Measurements from ENCODE around the gene ARHGAP42. TPM values are rescaled to one million over a fixed set of nuclear protein-coding genes. Genes with fewer than 3 reads are reported as not detected.

Gene ARHGAP42
- 35.5 and 39.1 TPM in 2 replicates for total RNA-seq (2021)
- long read RNA-seq, partial matches to known transcripts = 8 of 14 reads
- long read RNA-seq, other reads (novel, unspliced or antisense) = 5 of 14 reads

GRCh38 chr11:100687054-100687629, at the start of gene ARHGAP42:
Gene ARHGAP42 (plus strand): TSS chr11:100687288. CDS start chr11:100687679, 391 bp downstream.
- no CpG with 5 or more reads among the region's 80 CpGs for WGBS (ENCODE audit: extremely low coverage, insufficient read length, low lambda C conversion rate)
- no peaks in the 10 kb centered on the region for H3K27me3 Mint-ChIP-seq (ENCODE audit: low read depth)
- H3K23me2 ChIP-seq (ENCODE audit: insufficient read length, low read depth, low read length, poor library complexity, severe bottlenecking) = peaks cover 7% of the 10 kb centered on the region
- peaks cover 6% of the 10 kb centered on the region; the same call in 1 of the 2 replicates for H3K79me2 ChIP-seq (ENCODE audit: insufficient read depth, low read length)
- H2AFZ ChIP-seq (ENCODE audit: low read length) = peak within 1 kb of the TSS; percentile 61
- H4K91ac ChIP-seq (ENCODE audit: insufficient read length, low read depth, low read length) = peak within 1 kb of the TSS; percentile 93
- H2BK120ac ChIP-seq (ENCODE audit: low read depth, low read length, poor library complexity, severe bottlenecking) = no peak within 1 kb of the TSS
- H3K27ac ChIP-seq (ENCODE audit: insufficient read length, low read depth, low read length) = peak within 1 kb of the TSS; percentile 90
- DNase-seq = peak; percentile 91
- H2BK5ac ChIP-seq (ENCODE audit: insufficient read length, low read length) = peak within 1 kb of the TSS; percentile 69
- H3K14ac ChIP-seq (ENCODE audit: insufficient read depth, low read length) = peak within 1 kb of the TSS; percentile 87
- no peak for TF ChIP-seq CTCF (conservative IDR thresholded peaks at IDR 0.05)
- peak within 1 kb of the TSS; percentile 71; the same call in 1 of the 2 replicates for H3K4ac ChIP-seq (ENCODE audit: low read depth, low read length)
- H3K79me1 ChIP-seq (ENCODE audit: insufficient read depth, low read depth, low read length, poor library complexity, severe bottlenecking) = peaks cover 5% of the 10 kb centered on the region
- no peaks in the 10 kb centered on the region for H3K9me3 ChIP-seq (ENCODE audit: control insufficient read depth, low read depth, low read length)
- no peaks in the 10 kb centered on the region; a peak in 2 of 5 replicates for H3K9me3 Mint-ChIP-seq
- no peak within 1 kb of the TSS for H2BK20ac ChIP-seq (ENCODE audit: low read depth, low read length, poor library complexity, severe bottlenecking)
- peak within 1 kb of the TSS; percentile 83 for H3T11ph ChIP-seq (ENCODE audit: low read length)
- H2BK12ac ChIP-seq (ENCODE audit: insufficient read length, low read depth, low read length) = peak within 1 kb of the TSS; percentile 84
- peak within 1 kb of the TSS; percentile 86 for H4K8ac ChIP-seq (replicated peaks; ENCODE audit: insufficient read length, low read depth, low read length)
- peak within 1 kb of the TSS; percentile 85 for H3K9ac ChIP-seq (ENCODE audit: extremely low read depth, insufficient read length, low read length)
- H3K18ac ChIP-seq (ENCODE audit: insufficient read length, low read depth, low read length) = peak within 1 kb of the TSS; percentile 88
- H3K36me3 Mint-ChIP-seq (ENCODE audit: insufficient read depth in 1 of 3, low read depth in 3 of 3) = peaks cover 7 to 13% (median 10%) of the 10 kb centered on the region in 3 experiments
- H3K4me2 ChIP-seq (ENCODE audit: insufficient read depth, insufficient read length, low read length) = peak within 1 kb of the TSS; percentile 98
- H3K23ac ChIP-seq (ENCODE audit: insufficient read length, low read depth, low read length) = no peak within 1 kb of the TSS
- no peaks in the 10 kb centered on the region; the same call in 1 of the 2 replicates for H3K4me1 ChIP-seq (ENCODE audit: insufficient read depth, low read length)
- no peaks in the 10 kb centered on the region for H3K27me3 ChIP-seq (ENCODE audit: insufficient read depth, low read length)
- peak within 1 kb of the TSS; percentile 96 for H4K5ac ChIP-seq (ENCODE audit: insufficient read length, low read depth, low read length)
- H3K4me3 Mint-ChIP-seq = peak within 1 kb of the TSS; percentile 94 to 97
- H4K20me1 ChIP-seq (ENCODE audit: control insufficient read depth, insufficient read depth, insufficient read length) = no peaks in the 10 kb centered on the region
- H3K27ac Mint-ChIP-seq = peak within 1 kb of the TSS; percentile 98 to 99 (median 99)
- H2AK5ac ChIP-seq (ENCODE audit: insufficient read length, low read length) = no peak within 1 kb of the TSS
- peak within 1 kb of the TSS; percentile 88 for H3K56ac ChIP-seq (ENCODE audit: insufficient read length, low read depth, low read length)
- no peak within 1 kb of the TSS for H2BK15ac ChIP-seq (ENCODE audit: low read depth, low read length)
- peaks cover 40 to 46% of the 10 kb centered on the region in 2 experiments for H3K4me1 Mint-ChIP-seq

All from H9 (cell line).